Measurements from ENCODE around the gene ARL5B. TPM values are rescaled to one million over a fixed set of nuclear protein-coding genes. Genes with fewer than 3 reads are reported as not detected.

ARL5B gene, protein sequence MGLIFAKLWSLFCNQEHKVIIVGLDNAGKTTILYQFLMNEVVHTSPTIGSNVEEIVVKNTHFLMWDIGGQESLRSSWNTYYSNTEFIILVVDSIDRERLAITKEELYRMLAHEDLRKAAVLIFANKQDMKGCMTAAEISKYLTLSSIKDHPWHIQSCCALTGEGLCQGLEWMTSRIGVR
- total RNA-seq, result 10 to 100 TPM; 12.2 to 12.7 TPM

DNA sequence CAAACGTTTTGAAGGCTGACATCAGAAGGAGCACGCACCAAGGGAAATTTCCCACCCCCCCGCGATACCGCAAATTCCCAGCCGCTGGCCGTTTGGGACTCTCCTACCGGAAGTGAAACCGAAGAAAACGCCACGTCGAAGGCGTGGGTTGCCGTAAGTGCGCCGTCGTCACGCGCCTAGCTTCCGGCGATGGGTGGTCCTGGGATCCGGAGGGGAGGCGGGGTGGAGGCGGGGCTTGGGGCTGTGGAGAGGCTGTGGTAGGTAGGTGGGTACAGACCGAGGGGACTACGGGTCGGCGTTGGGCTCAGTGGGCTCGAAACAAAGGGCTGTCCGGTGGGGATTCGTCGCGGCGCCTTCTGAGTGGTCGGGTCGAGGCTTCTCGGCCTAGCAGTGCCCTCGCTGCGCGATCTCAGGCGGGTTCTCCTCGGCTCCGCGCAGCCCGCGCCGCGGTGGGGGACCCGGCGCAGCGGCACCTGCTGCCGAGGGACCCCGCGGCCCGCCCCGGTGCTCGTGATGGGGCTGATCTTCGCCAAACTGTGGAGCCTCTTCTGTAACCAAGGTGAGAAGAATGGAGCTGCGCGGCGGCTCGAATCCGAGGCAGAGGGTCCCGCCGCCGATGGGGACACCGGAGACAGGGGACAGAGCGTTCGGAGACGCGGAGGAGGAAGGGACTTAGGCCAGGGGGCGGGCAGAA, at the start of gene ARL5B:
TSS of gene ARL5B (plus strand) at position 307 of the 694 bp plus-strand sequence. CDS start at position 514, 207 bp downstream.
- Mint-ChIP-seq H3K4me3 (peak within 1 kb of the TSS; percentile 97), H3K36me3 (ENCODE audit: low read depth) (peaks cover 21% of the 10 kb centered on the region), H3K27ac (peak within 1 kb of the TSS; percentile 98), H3K9me3 (no peaks in the 10 kb centered on the region), H3K4me1 (ENCODE audit: low read depth) (peaks cover 28% of the 10 kb centered on the region), H3K27me3 (no peaks in the 10 kb centered on the region)
- DNase-seq (peak; percentile 99), ATAC-seq (peak; percentile 98)
- intact Hi-C loops (cut with micrococcal nuclease), result loop anchor here (1.0 to 10.0 kb wide), 2 partner anchors 8 to 1844 kb away; partner anchors contain the start of genes NSUN6 and RSU1
- ChIA-PET CTCF (interaction anchor here (1.0 kb wide), 1 partner anchor 11 kb away, joined by 4 read pairs; no protein-coding TSS in a partner anchor), POLR2A (interaction anchor here (0.6 to 2.5 kb wide), 7 partner anchors 8 to 580 kb away, joined by 3 to 10 read pairs (median 4); partner anchors contain the start of gene NSUN6)
- TF ChIP-seq, protein P1, sequence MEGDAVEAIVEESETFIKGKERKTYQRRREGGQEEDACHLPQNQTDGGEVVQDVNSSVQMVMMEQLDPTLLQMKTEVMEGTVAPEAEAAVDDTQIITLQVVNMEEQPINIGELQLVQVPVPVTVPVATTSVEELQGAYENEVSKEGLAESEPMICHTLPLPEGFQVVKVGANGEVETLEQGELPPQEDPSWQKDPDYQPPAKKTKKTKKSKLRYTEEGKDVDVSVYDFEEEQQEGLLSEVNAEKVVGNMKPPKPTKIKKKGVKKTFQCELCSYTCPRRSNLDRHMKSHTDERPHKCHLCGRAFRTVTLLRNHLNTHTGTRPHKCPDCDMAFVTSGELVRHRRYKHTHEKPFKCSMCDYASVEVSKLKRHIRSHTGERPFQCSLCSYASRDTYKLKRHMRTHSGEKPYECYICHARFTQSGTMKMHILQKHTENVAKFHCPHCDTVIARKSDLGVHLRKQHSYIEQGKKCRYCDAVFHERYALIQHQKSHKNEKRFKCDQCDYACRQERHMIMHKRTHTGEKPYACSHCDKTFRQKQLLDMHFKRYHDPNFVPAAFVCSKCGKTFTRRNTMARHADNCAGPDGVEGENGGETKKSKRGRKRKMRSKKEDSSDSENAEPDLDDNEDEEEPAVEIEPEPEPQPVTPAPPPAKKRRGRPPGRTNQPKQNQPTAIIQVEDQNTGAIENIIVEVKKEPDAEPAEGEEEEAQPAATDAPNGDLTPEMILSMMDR (IDR thresholded peaks at IDR 0.05), result no peak

DNA sequence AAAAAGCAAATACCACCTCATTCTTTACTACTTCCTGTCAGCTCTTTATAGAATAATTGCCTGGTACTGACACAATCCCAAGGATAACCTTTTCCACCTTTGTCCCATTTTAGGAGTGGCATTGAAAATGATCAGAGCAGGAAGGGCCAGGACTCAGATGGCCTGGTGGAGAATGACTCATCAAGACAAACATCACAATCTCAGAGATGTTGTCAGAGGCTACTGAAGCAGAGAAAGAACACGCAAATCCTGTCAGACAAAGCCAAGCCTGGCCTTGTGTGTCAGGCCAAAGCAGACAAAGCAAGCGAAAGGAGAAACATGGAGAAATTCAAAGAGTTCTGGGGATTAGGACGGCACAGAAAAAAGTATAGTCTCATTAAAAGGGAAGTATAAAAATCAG, 48.7 kb upstream of the ARL5B start:
- Mint-ChIP-seq H3K9me3 (no peaks in the 10 kb centered on the region), H3K4me3 (no peak overlapping the region), H3K27me3 (no peaks in the 10 kb centered on the region), H3K27ac (no peak overlapping the region), H3K36me3 (ENCODE audit: low read depth) (peaks cover 20% of the 10 kb centered on the region), H3K4me1 (ENCODE audit: low read depth) (no peaks in the 10 kb centered on the region)
- intact Hi-C loops (cut with micrococcal nuclease), result no loop called here
- ChIA-PET CTCF (no interaction called here), POLR2A (interaction anchor here (0.8 kb wide), 1 partner anchor 11 kb away, joined by 3 read pairs; no protein-coding TSS in a partner anchor)
- no peak for ATAC-seq
- TF ChIP-seq, protein P1 (IDR thresholded peaks at IDR 0.05), result no peak
- DNase-seq, result no peak

DNA sequence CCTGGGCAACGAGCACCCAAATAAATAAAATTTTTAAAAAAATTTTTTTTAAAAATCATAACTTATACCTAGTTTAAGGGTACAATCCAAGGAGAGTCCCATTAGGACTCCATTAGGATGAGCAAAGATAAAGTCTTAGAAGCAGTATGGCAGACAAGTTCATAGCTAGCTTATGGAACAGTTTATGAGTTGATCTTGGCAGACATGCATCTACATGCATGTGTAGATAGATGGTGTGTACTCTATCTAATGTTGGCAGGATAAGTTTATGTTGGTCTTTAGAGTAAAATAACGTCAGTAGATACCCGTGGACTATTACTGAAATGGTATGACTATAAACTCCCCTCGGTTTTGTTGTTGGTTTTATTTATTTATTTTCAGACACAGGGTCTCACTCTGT, 48.1 kb upstream of the ARL5B start:
- Mint-ChIP-seq H3K4me3 (no peak overlapping the region), H3K9me3 (no peaks in the 10 kb centered on the region), H3K4me1 (ENCODE audit: low read depth) (no peaks in the 10 kb centered on the region), H3K27me3 (no peaks in the 10 kb centered on the region), H3K36me3 (ENCODE audit: low read depth) (peaks cover 22% of the 10 kb centered on the region), H3K27ac (no peak overlapping the region)
- ATAC-seq (no peak), DNase-seq (no peak)
- CTCF ChIA-PET, result no interaction called here
- POLR2A ChIA-PET, result no interaction called here
- TF ChIP-seq, protein P1 (IDR thresholded peaks at IDR 0.05), result no peak
- intact Hi-C loops (cut with micrococcal nuclease), result no loop called here

DNA sequence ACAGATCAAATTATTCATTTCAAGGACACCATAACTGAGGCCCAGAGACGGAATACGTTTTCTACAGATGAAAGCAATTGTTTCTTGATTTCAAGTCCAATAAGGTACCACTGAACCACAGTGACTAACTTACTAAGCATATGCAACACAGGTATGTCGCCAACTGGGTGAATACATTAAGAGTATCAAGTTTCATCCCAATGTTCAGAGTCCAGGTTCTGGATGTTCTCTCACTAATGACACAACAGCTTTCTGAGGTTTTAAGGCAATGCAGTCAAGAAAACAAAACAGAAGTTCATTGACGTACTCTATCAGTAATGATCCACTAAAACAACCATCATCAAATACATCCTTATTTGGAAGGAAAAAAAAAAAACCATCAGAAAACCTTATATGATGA, 43.6 kb upstream of the ARL5B start:
- POLR2A ChIA-PET, result no interaction called here
- intact Hi-C loops (cut with micrococcal nuclease), result no loop called here

More for the DNA sequence above, 43.6 kb upstream of the ARL5B start:
- Mint-ChIP-seq H3K27me3 (no peaks in the 10 kb centered on the region), H3K4me1 (ENCODE audit: low read depth) (no peaks in the 10 kb centered on the region), H3K9me3 (no peaks in the 10 kb centered on the region), H3K27ac (no peak overlapping the region), H3K36me3 (ENCODE audit: low read depth) (peaks cover 40% of the 10 kb centered on the region), H3K4me3 (no peak overlapping the region)
- TF ChIP-seq, protein P1 (IDR thresholded peaks at IDR 0.05), result no peak
- ATAC-seq (no peak), DNase-seq (no peak)
- CTCF ChIA-PET, result no interaction called here

All from activated CD8-positive, alpha-beta T cell treated with anti-CD3 and anti-CD28 coated beads for 36 hours (primary cell).